Right lobe of liver (tissue), 6 donors: Measurements from ENCODE around the gene SLU7. TPM values are rescaled to one million over a fixed set of nuclear protein-coding genes. Genes with fewer than 3 reads are reported as not detected.

Source experiments
- ATAC-seq, 4 donors: fragments of 200-7000 bp; cut with Tn5 transposase; one replicate each; pipeline ENCODE4 v1.9.1; 2020; ENCODE audit warnings: mild to moderate bottlenecking in 4 of 4, moderate library complexity in 4 of 4
- DNase-seq, 3 donors: peaks; one replicate each; pipeline ENCODE4 v3.0.0-alpha.2; 2020
- H3K27ac ChIP-seq, 3 donors: fragments of 200-600 bp; one replicate each; pipeline ENCODE4 v1.8.0; 2022
- H3K27me3 ChIP-seq, 2 donors: fragments of 200-600 bp; one replicate each; pipeline ENCODE4 v1.8.0; 2022
- H3K36me3 ChIP-seq, 4 donors: fragments of 200-600 bp; sonication (generic) in 1 of 4; one replicate each; pipeline versions ENCODE4 v1.5.1 to v1.8.0; 2017 to 2022; ENCODE audit warnings: control low read depth in 1 of 4
- H3K4me1 ChIP-seq, 4 donors: fragments of 200-600 bp; sonication (generic) in 1 of 4; one replicate each; pipeline versions ENCODE4 v1.5.1 to v1.8.0; 2017 to 2022; ENCODE audit warnings: control low read depth in 1 of 4
- H3K4me3 ChIP-seq, 3 donors: fragments of 200-600 bp; one replicate each; pipeline ENCODE4 v1.8.0; 2022
- H3K9me3 ChIP-seq, 4 donors: fragments of 200-600 bp; sonication (generic) in 1 of 4; one replicate each; pipeline versions ENCODE4 v1.5.1 to v1.8.0; 2017 to 2022; ENCODE audit warnings: control low read depth in 1 of 4
- POLR2A ChIP-seq: fragments of 450-650 bp; IDR thresholded peaks from one replicate; pipeline ENCODE4 v1.6.1; 2017; ENCODE audit warnings: antibody characterized with exemption, mild to moderate bottlenecking
- WGBS: methylation state at CpG from one replicate; pipeline ENCODE4 v1.1.6; 2018; ENCODE audit warnings: low coverage, low lambda C conversion rate; ENCODE audit not compliant: insufficient coverage; ENCODE audit errors: missing lambda C conversion rate; 5-methylcytosine and 5-hydroxymethylcytosine counted together
- intact Hi-C, 2 donors: fragments of 100-400 bp; cut with DNase I; formaldehyde crosslinking; loops; one replicate each; pipeline versions ENCODE4 v1.11.2 to v1.14.1; 2022
- total RNA-seq, 6 experiments: library from RNA; depleted of rRNA in 2 of 6; stranded (reverse); fragments of >200 nt in 2 of 6; fragmentation: NEBNext Ultra II Directional in 3 of 6; extraction: Animal tissue kit (Norgen Biotek cat#: 25700) in 3 of 6; gene quantifications; one replicate each; pipeline versions ENCODE4 v1.1.0 to v1.2.4, GENCODE V29; 2016 to 2023
- TF ChIP-seq, protein P1 (sequence below), 4 donors: fragments of 200-600 bp in 3 of 4; fragments of 450-650 bp in 1 of 4; IDR thresholded peaks; one replicate each; pipeline versions ENCODE4 v1.5.1 to v1.8.0; 2016 to 2022; ENCODE audit warnings: antibody characterized with exemption in 4 of 4, mild to moderate bottlenecking in 2 of 4
- donor health status: DM: no; HTN: yes; CAD: no.
- donor health status: DM: no; HTN: no; CAD: no.
- donor health status: DM: no; HTN: no; CAD: no.
- donor health status: DM: no; HTN: yes; CAD: no.
- donor health status: DM: no; HTN: yes; CAD: no.

SLU7 gene
- total RNA-seq, 6 experiments from 2014 or later: 11.6 to 19.4 (median 17.0) TPM

DNA sequence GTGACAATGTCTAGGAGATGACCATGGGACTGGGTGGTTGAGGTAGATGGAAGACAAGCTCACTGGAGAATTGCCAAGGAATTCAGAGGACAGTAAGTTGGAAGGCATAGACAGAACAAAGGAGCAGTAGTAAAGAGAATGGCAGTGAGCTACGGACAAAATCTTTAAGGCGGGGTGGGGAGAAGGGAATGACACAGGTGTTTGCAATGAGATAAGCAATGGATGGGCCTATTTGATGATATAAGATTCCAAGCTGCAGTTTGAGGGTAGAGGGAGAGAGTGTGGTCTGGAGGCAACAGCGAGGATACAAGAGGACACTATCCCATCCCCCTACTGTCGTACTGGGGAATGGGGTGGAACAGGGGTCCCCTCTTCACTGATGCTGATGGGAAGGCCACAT, 17.1 kb upstream of the SLU7 start:
- intact Hi-C loops: no loop called here
- WGBS: 68% methylated on average over 4 of the region's 4 CpGs

GRCh38 chr5:160435532-160435931, 16.7 kb upstream of the SLU7 start:
- Histone ChIP-seq H3K36me3 (no peaks in the 10 kb centered on the region), H3K27me3 (no peaks in the 10 kb centered on the region), H3K27ac (no peak overlapping the region), H3K4me3 (no peak overlapping the region), H3K9me3 (no peaks in the 10 kb centered on the region), H3K4me1 (peaks cover 0 to 6% (median 2%) of the 10 kb centered on the region in 4 donors)
- ATAC-seq: no peak
- DNase-seq: no peak
- TF ChIP-seq POLR2A: no peak
- TF ChIP-seq, protein P1, sequence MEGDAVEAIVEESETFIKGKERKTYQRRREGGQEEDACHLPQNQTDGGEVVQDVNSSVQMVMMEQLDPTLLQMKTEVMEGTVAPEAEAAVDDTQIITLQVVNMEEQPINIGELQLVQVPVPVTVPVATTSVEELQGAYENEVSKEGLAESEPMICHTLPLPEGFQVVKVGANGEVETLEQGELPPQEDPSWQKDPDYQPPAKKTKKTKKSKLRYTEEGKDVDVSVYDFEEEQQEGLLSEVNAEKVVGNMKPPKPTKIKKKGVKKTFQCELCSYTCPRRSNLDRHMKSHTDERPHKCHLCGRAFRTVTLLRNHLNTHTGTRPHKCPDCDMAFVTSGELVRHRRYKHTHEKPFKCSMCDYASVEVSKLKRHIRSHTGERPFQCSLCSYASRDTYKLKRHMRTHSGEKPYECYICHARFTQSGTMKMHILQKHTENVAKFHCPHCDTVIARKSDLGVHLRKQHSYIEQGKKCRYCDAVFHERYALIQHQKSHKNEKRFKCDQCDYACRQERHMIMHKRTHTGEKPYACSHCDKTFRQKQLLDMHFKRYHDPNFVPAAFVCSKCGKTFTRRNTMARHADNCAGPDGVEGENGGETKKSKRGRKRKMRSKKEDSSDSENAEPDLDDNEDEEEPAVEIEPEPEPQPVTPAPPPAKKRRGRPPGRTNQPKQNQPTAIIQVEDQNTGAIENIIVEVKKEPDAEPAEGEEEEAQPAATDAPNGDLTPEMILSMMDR (IDR thresholded peaks at IDR 0.05): no peak
- intact Hi-C loops: no loop called here
- 60% methylated on average over 1 of the region's 1 CpG for WGBS

More for the DNA sequence above, 17.1 kb upstream of the SLU7 start:
- ATAC-seq (no peak), DNase-seq (no peak)
- Histone ChIP-seq H3K4me1 (peaks cover 0 to 6% (median 2%) of the 10 kb centered on the region in 4 donors), H3K27me3 (no peaks in the 10 kb centered on the region), H3K9me3 (no peaks in the 10 kb centered on the region), H3K27ac (no peak overlapping the region), H3K4me3 (no peak overlapping the region), H3K36me3 (no peaks in the 10 kb centered on the region)
- TF ChIP-seq POLR2A: no peak
- TF ChIP-seq, protein P1 (IDR thresholded peaks at IDR 0.05): no peak

GRCh38 chr5:160434022-160434531, 15.2 kb upstream of the SLU7 start:
- no peak overlapping the region for H3K27ac ChIP-seq
- H3K9me3 ChIP-seq: no peaks in the 10 kb centered on the region
- H3K27me3 ChIP-seq: no peaks in the 10 kb centered on the region
- H3K36me3 ChIP-seq: no peaks in the 10 kb centered on the region
- 70% methylated on average over 2 of the region's 9 CpGs for WGBS
- TF ChIP-seq POLR2A: no peak
- TF ChIP-seq, protein P1 (IDR thresholded peaks at IDR 0.05): no peak
- ATAC-seq (no peak), DNase-seq (no peak)
- peaks cover 0 to 6% (median 2%) of the 10 kb centered on the region in 4 donors for H3K4me1 ChIP-seq
- H3K4me3 ChIP-seq: no peak overlapping the region
- intact Hi-C loops: no loop called here

GRCh38 chr5:160432787-160433186, 13.9 kb upstream of the SLU7 start:
- no peak for DNase-seq
- WGBS: 100% methylated on average over 2 of the region's 7 CpGs
- ATAC-seq: no peak
- TF ChIP-seq, protein P1 (IDR thresholded peaks at IDR 0.05): no peak
- TF ChIP-seq POLR2A: no peak
- Histone ChIP-seq H3K4me1 (no peaks in the 10 kb centered on the region), H3K9me3 (no peaks in the 10 kb centered on the region), H3K27me3 (no peaks in the 10 kb centered on the region), H3K36me3 (no peaks in the 10 kb centered on the region), H3K4me3 (no peak overlapping the region), H3K27ac (no peak overlapping the region)
- intact Hi-C loops: no loop called here

- WGBS: no CpG with 5 or more reads among the region's 4 CpGs
- no peak for TF ChIP-seq POLR2A
- TF ChIP-seq, protein P1 (IDR thresholded peaks at IDR 0.05): no peak
These were observed 13.3 kb upstream of the SLU7 start for GRCh38 chr5:160432196-160432595.

More at GRCh38 chr5:160432196-160432595, 13.3 kb upstream of the SLU7 start:
- Histone ChIP-seq H3K4me1 (no peaks in the 10 kb centered on the region), H3K4me3 (no peak overlapping the region), H3K36me3 (no peaks in the 10 kb centered on the region), H3K27ac (no peak overlapping the region), H3K9me3 (no peaks in the 10 kb centered on the region), H3K27me3 (no peaks in the 10 kb centered on the region)
- no peak for ATAC-seq
- DNase-seq: no peak
- intact Hi-C loops: no loop called here
